GM21576 (cell line): ENCODE results near the gene ZNF665.
A peak's percentile ranks its signal among the peaks of the same experiment; 100 is the strongest.
"Not testable (repeated sequence)": the region's sequence is repeated elsewhere in the genome, so short reads cannot be mapped to it uniquely, and the experiment has no call there.

Experiments
- ATAC-seq: cut with Tn5 transposase; IDR thresholded peaks from one replicate; pipeline ENCODE4 v1.9.1; 2021; ENCODE audit warnings: mild to moderate bottlenecking, moderate library complexity; ENCODE audit not compliant: unreplicated experiment

The ZNF665 gene

GRCh38 chr19:53192771-53193534 lies at the start of gene ZNF665:
ZNF665 (minus strand) TSS chr19:53193358; CDS start chr19:53182898, 10,460 bp downstream.
- peak; percentile 46 for ATAC-seq

DNA sequence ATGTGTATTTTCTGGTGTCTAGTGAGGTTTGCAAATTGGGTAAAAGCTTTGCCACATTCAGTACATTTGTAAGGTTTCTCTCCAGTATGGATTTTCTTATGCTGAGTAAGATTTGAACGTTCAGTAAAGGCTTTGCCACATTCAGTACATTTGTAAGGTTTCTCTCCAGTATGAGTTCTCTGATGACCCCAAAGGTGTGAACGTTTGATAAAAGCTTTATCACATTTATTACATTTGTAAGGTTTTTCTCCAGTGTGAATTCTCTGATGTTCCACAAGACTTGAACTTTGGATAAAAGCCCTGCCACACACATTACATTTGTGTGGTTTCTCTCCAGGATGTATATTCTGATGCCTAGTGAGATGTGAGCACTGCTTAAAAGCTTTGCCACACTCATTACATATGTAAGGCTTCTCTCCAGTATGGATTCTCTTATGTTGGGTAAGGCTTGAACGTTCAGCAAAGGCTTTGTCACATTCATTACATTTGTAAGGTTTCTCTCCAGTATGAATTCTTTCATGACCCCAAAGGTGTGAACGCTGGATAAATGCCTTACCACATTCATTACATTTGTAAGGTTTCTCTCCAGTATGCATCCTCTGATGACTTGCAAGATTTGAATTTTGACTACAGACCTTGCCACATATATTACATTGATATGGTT lies 44.1 kb upstream of the ZNF665 start:
- ATAC-seq, result no peak

DNA sequence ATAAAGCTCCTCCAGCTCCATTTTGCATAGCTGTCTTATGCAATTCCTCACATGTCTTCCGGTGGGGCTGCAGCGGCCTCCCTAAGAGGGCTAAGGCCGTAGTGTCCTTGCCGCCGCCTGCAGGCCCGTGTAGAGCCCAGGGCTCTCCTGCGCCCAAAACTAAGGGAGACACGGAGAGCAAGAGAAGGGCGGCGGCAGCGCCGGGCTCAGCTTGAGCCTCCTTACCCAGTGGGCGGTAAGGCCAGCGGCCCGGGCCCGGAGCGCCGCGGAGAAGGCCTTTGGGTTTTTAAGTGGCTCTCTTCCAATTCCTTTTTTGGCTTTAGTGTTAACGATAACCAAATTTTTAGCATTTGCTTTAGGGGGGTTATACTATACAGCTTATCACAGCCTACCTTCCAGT lies 31.4 kb upstream of the ZNF665 start:
- ATAC-seq, result no peak

GRCh38 chr19:53222716-53223115 lies 29.6 kb upstream of the ZNF665 start:
- not testable (repeated sequence) for ATAC-seq

DNA sequence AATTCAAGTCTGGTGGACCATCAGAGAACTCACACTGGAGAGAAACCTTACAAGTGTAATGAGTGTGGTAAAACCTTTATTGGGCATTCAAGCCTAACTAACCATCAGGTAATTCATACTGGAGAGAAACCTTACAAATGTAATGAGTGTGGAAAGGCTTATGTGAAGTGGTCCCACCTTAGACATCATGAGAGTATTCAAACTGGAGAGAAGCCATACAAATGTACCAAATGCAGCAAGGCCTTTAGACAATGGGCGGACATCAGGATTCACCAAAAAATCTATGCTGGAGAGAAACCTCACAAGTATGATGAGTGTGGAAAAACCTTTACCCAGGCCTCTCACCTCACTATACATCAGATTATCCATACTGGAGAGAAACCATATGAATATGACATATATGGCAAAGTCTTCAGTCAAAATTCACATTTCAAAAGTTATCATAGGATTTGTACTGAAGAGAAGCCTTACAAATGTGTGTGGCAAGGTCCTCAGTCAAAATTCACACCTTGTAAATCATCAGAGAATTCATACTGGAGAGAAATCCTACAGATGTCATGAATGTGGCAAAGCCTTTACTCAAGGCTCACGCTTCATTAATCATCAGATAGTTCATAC lies 19.7 kb upstream of the ZNF665 start:
- ATAC-seq, result no peak

DNA sequence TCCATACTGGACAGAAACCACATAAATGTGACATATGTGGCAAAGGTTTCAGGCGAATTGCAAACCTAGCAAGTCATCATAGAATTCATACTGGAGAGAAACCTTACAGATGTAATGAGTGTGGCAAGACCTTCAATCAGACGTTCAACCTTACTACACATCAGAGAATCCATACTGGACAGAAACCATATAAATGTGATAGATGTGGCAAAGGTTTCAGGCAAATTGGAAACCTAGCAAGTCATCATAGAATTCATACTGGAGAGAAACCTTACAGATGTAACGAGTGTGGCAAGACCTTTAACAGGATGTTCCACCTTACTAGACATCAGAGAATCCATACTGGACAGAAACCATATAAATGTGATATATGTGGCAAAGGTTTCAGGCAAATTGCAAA lies 18.4 kb upstream of the ZNF665 start:
- not testable (repeated sequence) for ATAC-seq

DNA sequence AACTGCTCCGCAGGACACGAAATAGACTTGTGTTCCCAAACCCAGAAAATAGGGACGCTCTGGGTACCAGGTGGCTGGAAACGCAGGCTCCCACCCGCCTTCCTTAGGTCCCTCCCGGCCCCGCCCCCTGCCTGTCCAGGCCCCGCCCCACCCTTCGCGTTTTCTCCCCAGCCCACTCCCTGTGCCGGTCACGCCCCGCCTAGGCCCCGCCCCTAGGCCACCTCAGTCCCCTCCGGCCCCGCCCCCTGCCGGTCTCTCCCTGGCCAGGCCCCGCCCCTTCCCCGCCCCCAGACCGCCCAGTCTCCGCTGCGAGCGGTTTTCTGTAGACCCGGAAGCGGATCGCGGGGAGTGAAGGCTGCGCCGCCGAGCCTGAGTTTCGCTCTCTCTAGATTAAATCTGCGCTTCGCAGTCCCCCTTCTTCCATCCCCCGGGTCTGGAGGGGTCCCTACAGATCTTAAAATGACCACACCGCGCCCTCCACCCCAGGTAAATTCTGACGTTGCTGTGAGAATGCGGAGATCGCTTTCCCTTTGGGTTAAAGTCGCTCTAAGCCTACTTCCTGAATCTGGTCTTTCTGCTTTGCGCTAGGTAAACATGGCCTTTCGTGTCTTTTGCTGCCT lies 3.7 kb upstream of the ZNF665 start:
- ATAC-seq, result no peak

DNA sequence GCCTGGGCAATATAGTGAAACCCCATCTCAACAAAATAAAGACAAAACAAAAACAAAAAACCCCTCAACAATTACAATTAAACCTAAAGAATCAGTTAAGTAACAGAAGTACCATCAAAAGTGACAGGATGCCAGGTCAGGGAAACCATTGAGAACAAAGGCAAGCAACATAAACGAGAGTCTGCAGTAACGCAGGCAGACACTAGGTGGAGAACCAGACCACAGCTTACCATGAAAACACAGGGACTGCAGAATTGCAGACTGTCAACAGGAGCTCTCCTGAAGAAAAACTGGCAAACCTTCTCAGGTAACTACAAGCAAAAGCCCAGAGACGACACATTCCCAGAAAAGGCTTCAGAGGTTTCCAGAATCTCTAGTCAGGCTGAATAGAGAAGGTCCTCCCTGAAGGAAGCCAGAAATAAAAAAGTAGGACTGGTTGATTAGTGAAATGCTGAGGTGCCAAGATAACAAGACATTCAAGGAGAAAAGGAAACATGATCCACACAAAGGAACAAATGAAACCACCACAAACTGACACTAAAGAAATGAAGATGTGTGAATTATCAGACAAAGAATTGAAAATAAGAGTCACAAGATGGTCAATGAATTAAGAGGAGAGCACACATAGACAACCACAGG lies 2.2 kb upstream of the ZNF665 start:
- no peak for ATAC-seq

DNA sequence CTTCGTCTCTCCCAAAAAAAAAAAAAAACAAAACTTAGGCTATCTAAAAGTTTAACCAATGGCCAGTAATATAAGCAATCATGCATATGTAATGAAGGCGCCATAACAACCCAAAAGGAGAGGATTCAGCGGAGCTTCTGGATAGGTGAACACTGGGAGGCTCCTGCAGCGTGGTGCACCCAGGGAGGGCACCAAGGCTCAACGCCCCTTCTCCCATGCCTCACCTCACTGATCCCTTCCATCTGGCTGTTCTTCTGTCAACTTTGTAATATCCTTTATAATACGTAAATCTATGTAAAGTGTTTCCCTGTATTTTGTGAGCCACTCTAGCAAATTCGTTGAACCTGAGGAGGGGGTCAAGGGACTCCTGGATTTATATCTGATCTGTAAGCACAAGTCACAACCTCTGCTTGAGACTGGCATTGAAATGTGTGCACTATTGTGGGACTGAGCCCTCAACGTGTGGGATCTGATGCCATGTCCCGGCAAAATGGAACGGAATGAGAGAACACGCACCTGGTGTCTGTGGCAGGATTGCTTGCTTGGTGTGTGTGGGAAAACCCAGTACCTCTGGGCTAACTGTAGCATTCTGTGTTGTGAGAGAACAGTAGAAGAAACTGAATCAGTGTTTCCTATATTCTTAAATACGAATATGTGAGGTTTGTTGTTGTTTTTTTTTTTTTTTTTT lies 521 bp upstream of the ZNF665 start:
- ATAC-seq, result no peak

GRCh38 chr19:53190253-53190652 lies 2.9 kb downstream of the ZNF665 start:
- no peak for ATAC-seq

DNA sequence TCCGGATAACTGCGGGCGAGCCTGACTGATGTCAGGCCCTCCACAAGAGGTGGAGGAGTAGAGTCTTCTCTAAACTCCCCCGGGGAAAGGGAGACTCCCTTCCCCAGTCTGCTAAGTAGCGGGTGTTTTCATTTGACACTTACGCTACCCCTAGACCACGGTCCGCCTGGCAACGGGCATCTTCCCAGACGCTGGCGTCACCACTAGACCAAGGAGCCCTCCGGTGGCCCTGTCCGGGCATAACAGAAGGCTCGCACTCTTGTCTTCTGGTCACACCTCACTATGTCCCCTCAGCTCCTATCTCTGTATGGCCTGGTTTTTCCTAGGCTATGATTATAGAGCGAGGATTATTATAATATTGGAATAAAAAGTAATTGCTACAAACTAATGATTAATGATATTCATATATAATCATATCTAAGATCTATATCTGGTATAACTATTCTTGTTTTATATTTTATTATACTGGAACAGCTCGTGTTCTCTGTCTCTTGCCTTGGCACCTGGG lies 3.4 kb downstream of the ZNF665 start:
- ATAC-seq, result not testable (repeated sequence)

GRCh38 chr19:53185155-53185882 lies 7.8 kb downstream of the ZNF665 start:
- ATAC-seq, result not testable (repeated sequence)

DNA sequence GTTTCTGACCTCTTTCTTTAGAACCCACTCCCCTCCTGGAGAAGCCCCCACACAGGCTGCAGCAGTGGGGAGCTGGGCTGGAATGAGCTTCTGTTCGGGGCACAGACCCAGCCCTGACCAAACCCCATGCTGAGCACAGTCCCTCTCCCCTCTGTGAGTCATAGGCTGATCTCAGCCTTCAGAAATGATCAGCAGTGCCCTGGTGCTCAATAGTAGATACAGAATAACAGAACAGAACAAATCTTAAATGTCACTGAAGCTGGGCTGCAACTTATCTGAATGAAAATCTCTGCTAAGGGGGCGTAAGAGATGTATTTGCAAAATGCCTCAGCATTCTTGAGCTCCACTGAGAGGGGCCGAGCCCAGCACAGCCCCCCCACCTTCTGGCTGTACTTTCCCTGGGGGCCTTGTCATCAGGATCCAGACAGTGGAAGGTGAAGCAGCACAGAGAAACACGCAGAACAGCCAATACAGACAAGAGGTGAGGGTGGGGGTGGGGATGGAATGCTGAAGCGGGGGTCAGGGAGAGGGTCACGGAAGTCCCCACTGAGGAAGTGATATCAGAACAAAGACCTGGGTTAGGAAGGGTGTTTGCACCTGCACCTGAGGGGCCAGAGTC lies 9.9 kb downstream of the ZNF665 start:
- no peak for ATAC-seq

- ATAC-seq, result no peak
Measured at GRCh38 chr19:53182202-53182601, 11.0 kb downstream of the ZNF665 start.

DNA sequence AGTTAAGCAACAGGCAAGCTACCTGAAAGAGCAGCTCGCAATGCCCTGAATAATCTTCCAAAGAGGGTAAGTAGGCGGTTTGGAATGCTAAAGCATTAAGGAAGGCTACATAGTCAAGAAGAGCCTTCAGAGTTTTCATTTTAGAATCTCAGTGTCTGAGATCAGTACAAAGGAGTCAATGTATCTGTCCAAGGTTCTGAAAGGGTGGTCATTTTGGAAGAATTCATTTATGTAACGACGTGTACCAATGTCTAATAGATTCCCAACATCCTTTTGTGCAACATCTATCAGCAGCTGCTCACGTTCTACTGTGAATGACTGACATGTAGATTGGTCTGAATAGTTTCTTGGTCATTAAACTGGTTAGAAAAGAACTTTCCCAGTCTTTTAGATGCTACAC lies 15.2 kb downstream of the ZNF665 start:
- no peak for ATAC-seq

DNA sequence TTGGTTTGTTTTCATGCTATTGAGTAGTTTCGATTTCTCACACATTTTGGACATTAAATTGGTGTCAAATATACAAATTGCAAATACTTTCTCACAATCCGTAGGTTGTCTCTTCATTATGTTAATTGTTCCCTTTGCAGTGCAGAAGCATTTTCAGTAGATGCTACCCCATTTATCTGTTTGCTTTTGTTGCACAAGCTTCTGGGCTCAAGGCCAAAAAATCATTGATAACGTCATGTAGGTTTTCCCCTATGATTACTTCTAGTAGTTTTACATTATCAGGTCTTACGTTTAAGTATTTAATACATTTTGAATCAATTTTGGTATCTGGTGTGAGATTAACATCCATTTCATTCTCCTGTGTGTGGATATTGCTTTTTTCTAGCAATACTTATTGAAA lies 20.3 kb downstream of the ZNF665 start:
- no peak for ATAC-seq

DNA sequence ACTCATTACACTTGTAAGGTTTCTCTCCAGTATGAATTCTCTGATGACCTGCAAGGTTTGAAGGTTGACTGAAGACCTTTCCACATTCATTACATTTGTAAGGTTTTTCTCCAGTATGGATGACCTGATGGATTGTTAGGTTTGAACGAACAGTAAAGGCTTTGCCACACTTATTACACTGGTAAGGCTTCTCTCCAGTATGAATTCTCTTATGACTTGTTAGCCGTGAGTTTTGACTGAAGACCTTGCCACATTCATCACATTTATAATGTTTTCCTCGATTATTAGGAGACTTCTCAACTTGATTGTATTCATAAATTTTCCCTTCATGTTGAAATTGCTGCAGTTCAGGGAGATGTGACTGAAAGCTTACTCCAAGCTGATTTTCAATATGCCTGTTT lies 27.5 kb downstream of the ZNF665 start:
- ATAC-seq, result no peak

DNA sequence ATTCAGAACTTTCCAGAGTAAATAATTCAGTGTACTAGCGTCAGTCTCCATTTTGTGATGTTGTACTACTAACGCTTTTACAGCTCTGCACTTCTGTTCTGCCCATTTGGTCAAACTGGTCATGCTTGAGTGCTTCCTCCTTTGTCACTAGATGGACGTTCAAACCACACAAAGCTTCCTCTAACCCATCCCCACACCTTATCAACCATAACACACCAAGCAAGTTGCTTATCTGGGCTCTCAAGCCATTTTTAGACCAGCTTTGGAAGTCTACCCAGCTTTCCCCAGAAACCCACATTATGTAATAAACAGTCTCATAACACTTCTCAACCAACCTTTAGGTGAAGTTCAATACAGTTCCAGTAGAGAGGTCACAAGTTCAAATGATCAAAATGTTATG lies 32.0 kb downstream of the ZNF665 start:
- no peak for ATAC-seq

GRCh38 chr19:53160350-53160749 lies 32.8 kb downstream of the ZNF665 start:
- ATAC-seq, result no peak
